ENCODE data around the gene SBF2. TPM values are rescaled to one million over a fixed set of nuclear protein-coding genes. Genes with fewer than 3 reads are reported as not detected.

SBF2 gene
- 43.8 and 44.9 TPM in 2 replicates for total RNA-seq
- long read RNA-seq, partial matches to known transcripts = 4 of 18 reads
- long read RNA-seq, other reads (novel, unspliced or antisense) = 13 of 18 reads

DNA sequence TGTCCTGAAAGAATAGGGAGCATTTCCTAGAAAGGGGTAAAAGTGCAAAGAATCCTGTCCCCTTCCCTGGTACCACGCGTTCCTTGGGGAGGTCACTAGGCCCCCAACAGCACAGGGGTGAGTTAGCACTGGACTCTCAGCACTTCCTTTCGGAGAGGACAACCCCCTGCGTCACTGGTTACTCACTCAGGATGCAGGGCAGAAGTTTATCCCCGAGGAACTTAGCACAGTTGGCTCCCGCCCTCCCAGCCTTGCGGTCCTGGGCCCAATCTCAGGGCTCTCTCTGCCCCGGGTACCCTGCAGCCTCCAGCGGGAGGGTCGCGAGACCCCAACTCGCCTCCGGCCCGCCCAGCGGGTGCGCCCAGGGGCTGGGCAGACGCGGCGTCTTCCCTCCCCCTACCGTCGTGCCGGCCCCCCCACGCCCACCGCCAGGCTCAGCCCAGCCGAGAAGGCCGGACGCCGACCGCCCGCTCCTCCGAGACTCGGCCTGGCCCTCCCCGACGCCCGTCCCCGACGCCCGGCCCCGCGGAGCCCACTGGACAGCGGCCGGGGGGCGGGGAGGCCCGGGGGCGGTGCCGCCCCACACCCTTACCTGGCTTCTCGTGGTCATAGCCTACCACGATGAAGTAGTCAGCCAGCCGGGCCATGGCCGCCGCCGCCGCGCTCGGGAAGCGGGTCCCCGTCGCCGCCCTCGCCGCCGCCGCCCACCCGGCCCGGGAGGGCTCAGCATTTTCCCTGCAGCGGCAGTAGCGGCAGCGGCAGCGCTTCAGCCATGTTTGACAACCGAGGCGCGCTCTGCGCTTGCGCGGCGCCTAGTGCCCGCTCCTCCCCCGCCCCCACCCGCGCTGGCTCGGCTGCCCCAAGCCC is at the start of gene SBF2:
Gene SBF2 (minus strand): TSS at position 797 of the 867 bp plus-strand sequence. CDS start 150 bp downstream, at position 647.
- peaks cover 6% of the 10 kb centered on the region for H3K36me3 Mint-ChIP-seq (ENCODE audit: insufficient read depth)
- H3K4me1 Mint-ChIP-seq (ENCODE audit: low read depth) = peaks cover 24% of the 10 kb centered on the region
- TF ChIP-seq, protein P1, sequence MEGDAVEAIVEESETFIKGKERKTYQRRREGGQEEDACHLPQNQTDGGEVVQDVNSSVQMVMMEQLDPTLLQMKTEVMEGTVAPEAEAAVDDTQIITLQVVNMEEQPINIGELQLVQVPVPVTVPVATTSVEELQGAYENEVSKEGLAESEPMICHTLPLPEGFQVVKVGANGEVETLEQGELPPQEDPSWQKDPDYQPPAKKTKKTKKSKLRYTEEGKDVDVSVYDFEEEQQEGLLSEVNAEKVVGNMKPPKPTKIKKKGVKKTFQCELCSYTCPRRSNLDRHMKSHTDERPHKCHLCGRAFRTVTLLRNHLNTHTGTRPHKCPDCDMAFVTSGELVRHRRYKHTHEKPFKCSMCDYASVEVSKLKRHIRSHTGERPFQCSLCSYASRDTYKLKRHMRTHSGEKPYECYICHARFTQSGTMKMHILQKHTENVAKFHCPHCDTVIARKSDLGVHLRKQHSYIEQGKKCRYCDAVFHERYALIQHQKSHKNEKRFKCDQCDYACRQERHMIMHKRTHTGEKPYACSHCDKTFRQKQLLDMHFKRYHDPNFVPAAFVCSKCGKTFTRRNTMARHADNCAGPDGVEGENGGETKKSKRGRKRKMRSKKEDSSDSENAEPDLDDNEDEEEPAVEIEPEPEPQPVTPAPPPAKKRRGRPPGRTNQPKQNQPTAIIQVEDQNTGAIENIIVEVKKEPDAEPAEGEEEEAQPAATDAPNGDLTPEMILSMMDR (IDR thresholded peaks at IDR 0.05; ENCODE audit: unreplicated experiment) = no peak
- peaks cover 17% of the 10 kb centered on the region for H3K27me3 Mint-ChIP-seq
- no peaks in the 10 kb centered on the region for H3K9me3 Mint-ChIP-seq (ENCODE audit: low read depth)
- DNase-seq (ENCODE audit: low spot score, unreplicated experiment) = peak; percentile 77
- peak within 1 kb of the TSS; percentile 90 for H3K4me3 Mint-ChIP-seq (ENCODE audit: low read depth)
- H3K27ac Mint-ChIP-seq = peak within 1 kb of the TSS; percentile 96

DNA sequence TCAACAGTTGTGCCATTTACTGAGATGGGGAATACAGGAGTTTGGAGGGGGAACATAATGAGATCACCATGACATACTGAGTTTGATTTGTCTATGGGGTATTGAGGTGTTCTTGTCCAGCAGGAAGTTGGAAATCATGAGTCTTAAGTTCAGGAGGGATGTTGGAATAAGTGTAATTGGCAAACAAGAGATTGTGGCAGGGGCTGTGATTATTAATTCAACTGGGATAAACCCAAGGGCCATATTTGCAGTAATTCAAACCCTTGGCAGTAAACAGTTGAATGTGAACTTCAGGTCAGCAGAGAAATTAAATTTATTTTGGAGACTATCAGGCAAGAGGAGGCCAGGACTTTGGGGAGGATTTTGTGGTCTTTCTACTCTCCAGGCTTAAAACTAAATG is 44.3 kb upstream of the SBF2 start:
- no peaks in the 10 kb centered on the region for H3K36me3 Mint-ChIP-seq (ENCODE audit: insufficient read depth)
- no peak overlapping the region for H3K4me3 Mint-ChIP-seq (ENCODE audit: low read depth)
- H3K27ac Mint-ChIP-seq = no peak overlapping the region

DNA sequence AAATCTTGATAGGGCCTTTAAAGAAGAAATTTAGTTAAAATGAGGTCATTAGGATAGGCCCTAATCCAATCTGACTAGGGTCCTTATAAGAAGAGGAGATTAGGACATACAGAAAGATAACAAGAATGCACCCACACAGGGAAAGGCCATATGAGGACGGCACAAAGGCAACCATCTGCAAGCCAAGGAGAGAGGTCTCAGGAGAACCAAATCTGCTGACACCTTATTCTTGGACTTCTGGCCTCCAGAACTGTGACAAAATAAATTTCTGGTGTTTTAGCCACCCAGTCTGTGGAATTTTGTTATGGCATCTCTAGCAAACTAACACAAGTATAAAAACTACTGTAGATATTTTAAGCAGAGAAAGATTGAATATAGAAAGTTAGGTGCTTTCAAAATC is 39.5 kb upstream of the SBF2 start:
- no peak for DNase-seq (ENCODE audit: low spot score, unreplicated experiment)
- Mint-ChIP-seq H3K27me3 (peaks cover 3% of the 10 kb centered on the region), H3K9me3 (ENCODE audit: low read depth) (peaks cover 4% of the 10 kb centered on the region), H3K27ac (no peak overlapping the region), H3K4me1 (ENCODE audit: low read depth) (peaks cover 11% of the 10 kb centered on the region), H3K4me3 (ENCODE audit: low read depth) (no peak overlapping the region), H3K36me3 (ENCODE audit: insufficient read depth) (no peaks in the 10 kb centered on the region)
- TF ChIP-seq, protein P1 (IDR thresholded peaks at IDR 0.05; ENCODE audit: unreplicated experiment) = no peak

More for the DNA sequence above, 44.3 kb upstream of the SBF2 start:
- no peak for DNase-seq (ENCODE audit: low spot score, unreplicated experiment)
- no peaks in the 10 kb centered on the region for H3K27me3 Mint-ChIP-seq
- TF ChIP-seq, protein P1 (IDR thresholded peaks at IDR 0.05; ENCODE audit: unreplicated experiment) = no peak
- H3K4me1 Mint-ChIP-seq (ENCODE audit: low read depth) = peaks cover 4% of the 10 kb centered on the region
- peaks cover 10% of the 10 kb centered on the region for H3K9me3 Mint-ChIP-seq (ENCODE audit: low read depth)

DNA sequence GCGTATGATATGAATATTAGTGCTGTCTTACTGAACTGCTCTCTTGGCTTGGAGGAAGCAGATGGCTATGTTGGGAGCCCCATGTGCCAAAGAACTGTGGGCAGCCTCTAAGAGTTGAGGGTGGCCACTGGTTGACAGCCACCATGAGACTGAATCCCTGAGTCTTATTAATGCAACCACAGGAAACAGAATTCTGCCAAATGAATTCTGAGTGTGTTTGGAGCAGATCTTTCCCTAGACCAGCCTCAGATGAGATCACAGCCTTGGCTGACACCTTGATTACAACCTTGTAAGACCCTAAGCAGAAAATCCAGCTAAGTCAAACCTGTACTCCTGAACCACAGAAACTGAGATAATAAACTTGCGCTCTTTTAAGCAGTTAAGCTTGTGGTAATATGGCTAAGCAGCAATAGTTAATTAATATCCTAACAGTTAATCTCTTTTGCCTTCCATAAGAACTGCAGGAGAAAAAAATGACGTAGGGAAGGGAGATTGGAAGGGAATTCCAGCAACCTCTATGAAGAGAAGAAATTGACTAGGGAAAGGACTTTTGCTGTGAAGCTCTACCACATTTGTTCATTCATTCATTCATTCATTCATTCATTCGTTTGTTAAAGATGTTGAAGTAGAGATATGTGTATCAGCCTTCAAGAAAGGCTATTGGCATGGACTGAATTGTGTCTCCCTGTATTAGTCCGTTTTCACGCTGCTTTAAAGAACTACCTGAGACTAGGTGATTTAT is 37.7 kb upstream of the SBF2 start:
- H3K36me3 Mint-ChIP-seq (ENCODE audit: insufficient read depth) = no peaks in the 10 kb centered on the region
- H3K27ac Mint-ChIP-seq = peak overlapping the region; percentile 29
- no peaks in the 10 kb centered on the region for H3K9me3 Mint-ChIP-seq (ENCODE audit: low read depth)
- peaks cover 21% of the 10 kb centered on the region for H3K4me1 Mint-ChIP-seq (ENCODE audit: low read depth)
- TF ChIP-seq, protein P1 (IDR thresholded peaks at IDR 0.05; ENCODE audit: unreplicated experiment) = no peak
- H3K27me3 Mint-ChIP-seq = peaks cover 3% of the 10 kb centered on the region
- H3K4me3 Mint-ChIP-seq (ENCODE audit: low read depth) = no peak overlapping the region
- no peak for DNase-seq (ENCODE audit: low spot score, unreplicated experiment)

DNA sequence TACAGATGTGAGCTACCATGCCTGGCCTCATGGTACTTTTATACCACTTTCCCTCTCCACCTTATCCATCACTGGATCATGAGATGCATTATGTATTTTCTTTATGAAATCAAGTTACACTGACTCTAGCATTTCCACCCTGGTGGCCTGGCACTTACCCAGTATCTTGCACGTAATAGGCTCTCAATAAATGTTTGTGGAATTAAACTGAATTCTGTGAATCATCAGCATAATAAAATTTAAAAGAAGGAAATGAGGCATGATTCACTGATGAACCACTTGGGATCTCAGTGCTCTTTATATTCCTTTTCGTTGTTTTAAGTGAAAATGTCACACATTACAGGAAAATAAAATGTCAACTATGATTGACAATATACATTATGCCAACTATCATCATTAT is 35.9 kb upstream of the SBF2 start:
- peaks cover 3% of the 10 kb centered on the region for H3K27me3 Mint-ChIP-seq
- peaks cover 34% of the 10 kb centered on the region for H3K4me1 Mint-ChIP-seq (ENCODE audit: low read depth)
- H3K27ac Mint-ChIP-seq = no peak overlapping the region
- H3K9me3 Mint-ChIP-seq (ENCODE audit: low read depth) = no peaks in the 10 kb centered on the region
- no peak for DNase-seq (ENCODE audit: low spot score, unreplicated experiment)
- H3K36me3 Mint-ChIP-seq (ENCODE audit: insufficient read depth) = no peaks in the 10 kb centered on the region
- H3K4me3 Mint-ChIP-seq (ENCODE audit: low read depth) = no peak overlapping the region
- TF ChIP-seq, protein P1 (IDR thresholded peaks at IDR 0.05; ENCODE audit: unreplicated experiment) = no peak
